GM12878 (cell line): ENCODE measurements around the gene ASGR2. TPM values are rescaled to one million over a fixed set of nuclear protein-coding genes. Genes with fewer than 3 reads are reported as not detected.

Source experiments
- ATAC-seq: fragments of 200-7000 bp; cut with Tn5 transposase; 3 replicates; pipeline ENCODE4 v1.9.1; 2020; ENCODE audit warnings: mild to moderate bottlenecking, moderate library complexity
- BruUV-seq: library from RNA; stranded (reverse); fragments of 400-500 nt; replicated peaks from 2 replicates; lab custom pipeline; 2021; lab: Mats Ljungman, UMichigan
- CTCF ChIA-PET: fragments of 300-600 bp; sonication (Branson Sonifier 250); formaldehyde crosslinking; extraction: SDS; loops from one replicate; lab custom pipeline; 2021; ENCODE audit warnings: inconsistent platforms; lab: Yijun Ruan, JAX
- POLR2A ChIA-PET: fragments of 350-600 bp; formaldehyde crosslinking; extraction: SDS; loops from one replicate; lab custom pipeline; 2021; ENCODE audit warnings: inconsistent platforms; lab: Charles Lee
- RAD21 ChIA-PET: fragments of 300-600 bp; sonication (Branson Sonifier 250); formaldehyde crosslinking; loops from one replicate; lab custom pipeline; 2023; ENCODE audit warnings: antibody characterized with exemption; ENCODE audit not compliant: unreplicated experiment; lab: Charles Lee
- SMC1A ChIA-PET: fragments of 300-600 bp; sonication (Branson Sonifier 250); formaldehyde crosslinking; loops from one replicate; lab custom pipeline; 2023; ENCODE audit not compliant: unreplicated experiment, uncharacterized antibody; lab: Charles Lee
- DNase-seq: peaks from one replicate; pipeline ENCODE4 v3.0.0-alpha.2; 2011; ENCODE audit warnings: low read depth, low spot score
- FAIRE-seq: peaks from 3 replicates; lab custom pipeline; 2011; peaks lifted over from hg19 to GRCh38; lab: Jason Lieb, UNC
- H2AFZ ChIP-seq: 2 replicates; pipeline ENCODE4 v1.6.0; 2011; ENCODE audit warnings: low read depth, low read length, control low read depth; ENCODE audit not compliant: control insufficient read depth
- H3K27ac ChIP-seq: 2 replicates; pipeline ENCODE4 v1.5.1; 2011; ENCODE audit warnings: control low read depth; ENCODE audit not compliant: control insufficient read depth, insufficient read depth
- H3K27me3 ChIP-seq, 2 experiments: replicated peaks in 1 of 2; 2 replicates each; pipeline versions ENCODE4 v1.6.0 to v1.6.1; 2011; ENCODE audit warnings: low read length in 1 of 2; ENCODE audit not compliant: control insufficient read depth in 2 of 2, insufficient read depth in 2 of 2
- H3K36me3 ChIP-seq, 2 experiments: 2 replicates each; pipeline ENCODE4 v1.5.1; 2011; ENCODE audit warnings: low read length in 1 of 2; ENCODE audit not compliant: control insufficient read depth in 2 of 2, insufficient read depth in 2 of 2
- H3K4me1 ChIP-seq: 2 replicates; pipeline ENCODE4 v1.6.1; 2011; ENCODE audit warnings: mild to moderate bottlenecking, low read length, moderate library complexity, mixed read lengths; ENCODE audit not compliant: control insufficient read depth, insufficient read depth
- H3K4me2 ChIP-seq: 2 replicates; pipeline ENCODE4 v1.6.0; 2011; ENCODE audit warnings: control low read depth; ENCODE audit not compliant: control insufficient read depth, insufficient read depth
- H3K4me3 ChIP-seq: fragments of 200-600 bp; sonication (generic); 2 replicates; pipeline ENCODE4 v1.5.1; 2016
- H3K79me2 ChIP-seq: 2 replicates; pipeline ENCODE4 v1.6.0; 2011; ENCODE audit warnings: low read length; ENCODE audit not compliant: control insufficient read depth, insufficient read depth
- H3K9ac ChIP-seq: 2 replicates; pipeline ENCODE4 v1.8.0; 2011; ENCODE audit warnings: low read length, control low read depth, mixed read lengths; ENCODE audit not compliant: control insufficient read depth, insufficient read depth
- H3K9me3 ChIP-seq: replicated peaks from 3 replicates; pipeline ENCODE4 v1.5.1; 2011; ENCODE audit warnings: mild to moderate bottlenecking, low read length; ENCODE audit not compliant: control insufficient read depth, insufficient read depth
- H4K20me1 ChIP-seq: 2 replicates; pipeline ENCODE4 v1.6.0; 2011; ENCODE audit not compliant: control insufficient read depth, insufficient read depth
- CREM ChIP-seq: IDR thresholded peaks from 2 replicates; pipeline ENCODE4 v1.6.1; 2014; ENCODE audit warnings: antibody characterized with exemption, low read depth
- CTCF ChIP-seq, 3 experiments: IDR thresholded peaks in 2 of 3; conservative IDR thresholded peaks in 1 of 3; 2 replicates each; pipeline ENCODE4 v1.5.1; 2011; ENCODE audit warnings: low read depth in 3 of 3, low read length in 3 of 3, mild to moderate bottlenecking in 3 of 3, control low read depth in 2 of 3, moderate library complexity in 2 of 3, inconsistent platforms in 1 of 3, mixed read lengths in 1 of 3; ENCODE audit not compliant: control insufficient read depth in 2 of 3, insufficient read depth in 1 of 3; ENCODE audit errors: extremely low read depth in 1 of 3
- DPF2 ChIP-seq: fragments of 450-650 bp; IDR thresholded peaks from 2 replicates; pipeline ENCODE4 v1.6.1; 2017; ENCODE audit warnings: mild to moderate bottlenecking
- NR2C2 ChIP-seq: IDR thresholded peaks from 2 replicates; pipeline ENCODE4 v1.6.1; 2011; ENCODE audit warnings: borderline replicate concordance, low read depth; ENCODE audit not compliant: control insufficient read depth, insufficient read length
- SP1 ChIP-seq: IDR thresholded peaks from one replicate; pipeline ENCODE4 v1.6.1; 2011; ENCODE audit warnings: low read depth, low read length
- TAF1 ChIP-seq: IDR thresholded peaks from 2 replicates; pipeline ENCODE4 v1.6.1; 2011; ENCODE audit warnings: mild to moderate bottlenecking, low read depth, low read length, borderline replicate concordance
- USF2 ChIP-seq: IDR thresholded peaks from 2 replicates; pipeline ENCODE4 v1.6.1; 2011; ENCODE audit warnings: low read depth, low read length, improper control_type of control experiment, borderline replicate concordance
- ZBTB4 ChIP-seq: fragments of 450-650 bp; formaldehyde crosslinking; IDR thresholded peaks from 2 replicates; pipeline ENCODE4 v1.4.0; 2022; ENCODE audit warnings: mild to moderate bottlenecking, moderate library complexity
- ZNF384 ChIP-seq: IDR thresholded peaks from 2 replicates; pipeline ENCODE4 v1.6.1; 2012; ENCODE audit warnings: low read depth, mild to moderate bottlenecking, low read length, improper control_type of control experiment, borderline replicate concordance
- WGBS: methylation state at CpG from one replicate; pipeline ENCODE4 v1.1.6; 2016; ENCODE audit warnings: low lambda C conversion rate; ENCODE audit not compliant: insufficient replicate concordance, insufficient coverage; ENCODE audit errors: missing lambda C conversion rate; 5-methylcytosine and 5-hydroxymethylcytosine counted together
- in situ Hi-C: fragments of 300-500 bp; cut with MboI; formaldehyde crosslinking; loops from 9 replicates; pipeline ENCODE4 v1.14.3; 2018; ENCODE audit warnings: mixed read lengths
- intact Hi-C: fragments of 100-400 bp; cut with micrococcal nuclease; formaldehyde crosslinking; loops from one replicate; pipeline ENCODE4 v1.14.2; 2022; ENCODE audit not compliant: unreplicated experiment
- polyA plus RNA-seq, 11 experiments: library from polyadenylated mRNA; depleted of rRNA in 4 of 11; unstranded in 6 of 11; stranded (reverse) in 5 of 11; fragments of >200 nt; fragmentation: Nextera tagmentation in 4 of 11; fragmentation: Illumina TruSeq in 1 of 11; extraction: Ambion mirVana in 4 of 11; extraction: Trizol in 1 of 11; gene quantifications; 1 replicate in 1 of 11; 2 replicates in 10 of 11; pipeline versions ENCODE4 v1.2.1 to v1.2.3, GENCODE V29; 2011 to 2016; ENCODE audit warnings: inconsistent platforms in 2 of 11, missing spikeins in 2 of 11, low read depth in 1 of 11
- total RNA-seq, 4 experiments: library from RNA; depleted of rRNA in 3 of 4; stranded (reverse); fragments of >200 nt in 3 of 4; fragmentation: Illumina TruSeq in 1 of 4; extraction: Trizol in 1 of 4; gene quantifications; 2 replicates each; pipeline versions ENCODE4 v1.2.1 to v1.2.3, GENCODE V29; 2013 to 2021
- TF ChIP-seq, protein P1 (sequence below): fragments of 450-650 bp; IDR thresholded peaks from 2 replicates; pipeline ENCODE4 v1.6.1; 2017; ENCODE audit warnings: mild to moderate bottlenecking, moderate library complexity

ASGR2 gene
- total and polyA plus RNA-seq, 10 of the 15 experiments (the other 5 are each of a cell fraction or from before 2014, with no cell fraction given), result not detected

GRCh38 chr17:7098802-7099459 is 15.7 kb downstream of the ASGR2 start:
- in situ Hi-C loops, result no loop called here
- Histone ChIP-seq H3K79me2 (no peaks in the 10 kb centered on the region), H3K4me2 (no peak overlapping the region), H3K27me3 (no peaks in the 10 kb centered on the region; a peak in 1 of 4 replicates), H3K27ac (no peak overlapping the region), H3K9me3 (no peaks in the 10 kb centered on the region), H3K36me3 (no peaks in the 10 kb centered on the region), H3K4me1 (peaks cover 18% of the 10 kb centered on the region), H3K9ac (no peak overlapping the region), H2AFZ (no peak overlapping the region), H4K20me1 (no peaks in the 10 kb centered on the region), H3K4me3 (no peak overlapping the region)
- no peak for DNase-seq
- CTCF ChIA-PET, result interaction anchor here (0.8 to 1.5 kb wide), 4 partner anchors 11 to 53 kb away, joined by 3 to 4 read pairs (median 3); no protein-coding TSS in a partner anchor
- POLR2A ChIA-PET, result no interaction called here
- intact Hi-C loops, result no loop called here
- no peak for ATAC-seq
- SMC1A ChIA-PET, result interaction anchor here (1.1 to 1.2 kb wide), 2 partner anchors 34 to 44 kb away, joined by 3 to 4 read pairs; no protein-coding TSS in a partner anchor
- RAD21 ChIA-PET, result no interaction called here
- no peak for TF ChIP-seq USF2
- no peak for TF ChIP-seq CTCF (IDR thresholded peaks at IDR 0.05 in 2 of 3, conservative IDR thresholded peaks at IDR 0.05 in 1 of 3; ENCODE audit: control insufficient read depth in 2 of 3, extremely low read depth in 1 of 3, insufficient read depth in 1 of 3, low read depth in 3 of 3, low read length in 3 of 3)
- no peak for TF ChIP-seq ZNF384
- no peak for TF ChIP-seq NR2C2
- no peak for TF ChIP-seq TAF1
- TF ChIP-seq DPF2, result no peak
- no peak for TF ChIP-seq SP1
- no peak for TF ChIP-seq CREM
- TF ChIP-seq, protein P1, sequence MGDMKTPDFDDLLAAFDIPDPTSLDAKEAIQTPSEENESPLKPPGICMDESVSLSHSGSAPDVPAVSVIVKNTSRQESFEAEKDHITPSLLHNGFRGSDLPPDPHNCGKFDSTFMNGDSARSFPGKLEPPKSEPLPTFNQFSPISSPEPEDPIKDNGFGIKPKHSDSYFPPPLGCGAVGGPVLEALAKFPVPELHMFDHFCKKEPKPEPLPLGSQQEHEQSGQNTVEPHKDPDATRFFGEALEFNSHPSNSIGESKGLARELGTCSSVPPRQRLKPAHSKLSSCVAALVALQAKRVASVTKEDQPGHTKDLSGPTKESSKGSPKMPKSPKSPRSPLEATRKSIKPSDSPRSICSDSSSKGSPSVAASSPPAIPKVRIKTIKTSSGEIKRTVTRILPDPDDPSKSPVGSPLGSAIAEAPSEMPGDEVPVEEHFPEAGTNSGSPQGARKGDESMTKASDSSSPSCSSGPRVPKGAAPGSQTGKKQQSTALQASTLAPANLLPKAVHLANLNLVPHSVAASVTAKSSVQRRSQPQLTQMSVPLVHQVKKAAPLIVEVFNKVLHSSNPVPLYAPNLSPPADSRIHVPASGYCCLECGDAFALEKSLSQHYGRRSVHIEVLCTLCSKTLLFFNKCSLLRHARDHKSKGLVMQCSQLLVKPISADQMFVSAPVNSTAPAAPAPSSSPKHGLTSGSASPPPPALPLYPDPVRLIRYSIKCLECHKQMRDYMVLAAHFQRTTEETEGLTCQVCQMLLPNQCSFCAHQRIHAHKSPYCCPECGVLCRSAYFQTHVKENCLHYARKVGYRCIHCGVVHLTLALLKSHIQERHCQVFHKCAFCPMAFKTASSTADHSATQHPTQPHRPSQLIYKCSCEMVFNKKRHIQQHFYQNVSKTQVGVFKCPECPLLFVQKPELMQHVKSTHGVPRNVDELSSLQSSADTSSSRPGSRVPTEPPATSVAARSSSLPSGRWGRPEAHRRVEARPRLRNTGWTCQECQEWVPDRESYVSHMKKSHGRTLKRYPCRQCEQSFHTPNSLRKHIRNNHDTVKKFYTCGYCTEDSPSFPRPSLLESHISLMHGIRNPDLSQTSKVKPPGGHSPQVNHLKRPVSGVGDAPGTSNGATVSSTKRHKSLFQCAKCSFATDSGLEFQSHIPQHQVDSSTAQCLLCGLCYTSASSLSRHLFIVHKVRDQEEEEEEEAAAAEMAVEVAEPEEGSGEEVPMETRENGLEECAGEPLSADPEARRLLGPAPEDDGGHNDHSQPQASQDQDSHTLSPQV, result no peak
- no peak for TF ChIP-seq ZBTB4 (CRISPR knock-in tag)
- no TSS peak for BruUV-seq
- FAIRE-seq, result no peak
- WGBS, result 66% methylated on average over 13 of the region's 13 CpGs
